WERI-Rb-1 (cell line): Measurements from ENCODE around the gene PIK3C2B.

Experiments
- DNase-seq: peaks from one replicate; pipeline ENCODE4 v3.0.0-alpha.2; 2020
- H3K27ac ChIP-seq: fragments of 250-450 bp; sonication (Bioruptor Pico); 2 replicates; pipeline ENCODE4 v1.5.1; 2020; ENCODE audit warnings: mild to moderate bottlenecking, moderate library complexity
- H3K27me3 ChIP-seq: fragments of 250-450 bp; sonication (Bioruptor Pico); 2 replicates; pipeline ENCODE4 v1.5.1; 2021; ENCODE audit warnings: mild to moderate bottlenecking, low read depth, moderate library complexity; ENCODE audit not compliant: insufficient read depth, severe bottlenecking
- H3K36me3 ChIP-seq: fragments of 250-450 bp; sonication (Bioruptor Pico); 2 replicates; pipeline ENCODE4 v1.5.1; 2020; ENCODE audit warnings: mild to moderate bottlenecking, moderate library complexity
- H3K4me3 ChIP-seq: 2 replicates; pipeline ENCODE4 v1.5.1; 2011; ENCODE audit warnings: low read depth, mild to moderate bottlenecking, control low read depth, low read length
- H3K9me3 ChIP-seq: fragments of 250-450 bp; sonication (Bioruptor Pico); 2 replicates; pipeline ENCODE4 v1.5.1; 2021; ENCODE audit warnings: mild to moderate bottlenecking, moderate library complexity; ENCODE audit not compliant: severe bottlenecking
- TF ChIP-seq, protein P1 (sequence below): IDR thresholded peaks from 2 replicates; pipeline ENCODE4 v1.5.1; 2011; ENCODE audit warnings: low read depth, mild to moderate bottlenecking, control low read depth, inconsistent platforms, low read length

The PIK3C2B gene

DNA sequence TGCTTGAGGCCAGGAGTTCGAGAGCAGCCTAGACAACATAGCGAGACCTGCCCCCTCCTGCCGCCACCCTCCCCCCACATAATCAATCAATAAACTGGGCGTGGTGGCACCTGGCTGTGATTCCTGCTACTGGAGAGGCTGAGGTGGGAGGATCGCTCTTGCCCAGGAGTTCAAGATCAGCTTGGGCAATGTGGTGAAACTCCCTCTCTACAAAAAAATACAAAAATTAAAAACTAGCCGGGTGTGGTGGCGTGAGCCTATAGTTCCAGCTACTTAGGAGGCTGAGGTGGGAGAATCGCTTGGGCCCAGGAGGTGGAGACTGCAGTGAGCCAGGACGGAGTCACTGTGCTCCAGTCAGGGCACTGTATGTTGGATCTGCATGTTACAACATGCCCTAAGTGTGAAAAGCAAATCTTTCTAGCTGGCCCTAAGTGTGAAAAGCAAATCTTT, 14.6 kb upstream of the PIK3C2B start:
- H3K36me3 ChIP-seq: no peaks in the 10 kb centered on the region
- no peak overlapping the region for H3K4me3 ChIP-seq
- no peak overlapping the region for H3K27ac ChIP-seq
- TF ChIP-seq, protein P1, sequence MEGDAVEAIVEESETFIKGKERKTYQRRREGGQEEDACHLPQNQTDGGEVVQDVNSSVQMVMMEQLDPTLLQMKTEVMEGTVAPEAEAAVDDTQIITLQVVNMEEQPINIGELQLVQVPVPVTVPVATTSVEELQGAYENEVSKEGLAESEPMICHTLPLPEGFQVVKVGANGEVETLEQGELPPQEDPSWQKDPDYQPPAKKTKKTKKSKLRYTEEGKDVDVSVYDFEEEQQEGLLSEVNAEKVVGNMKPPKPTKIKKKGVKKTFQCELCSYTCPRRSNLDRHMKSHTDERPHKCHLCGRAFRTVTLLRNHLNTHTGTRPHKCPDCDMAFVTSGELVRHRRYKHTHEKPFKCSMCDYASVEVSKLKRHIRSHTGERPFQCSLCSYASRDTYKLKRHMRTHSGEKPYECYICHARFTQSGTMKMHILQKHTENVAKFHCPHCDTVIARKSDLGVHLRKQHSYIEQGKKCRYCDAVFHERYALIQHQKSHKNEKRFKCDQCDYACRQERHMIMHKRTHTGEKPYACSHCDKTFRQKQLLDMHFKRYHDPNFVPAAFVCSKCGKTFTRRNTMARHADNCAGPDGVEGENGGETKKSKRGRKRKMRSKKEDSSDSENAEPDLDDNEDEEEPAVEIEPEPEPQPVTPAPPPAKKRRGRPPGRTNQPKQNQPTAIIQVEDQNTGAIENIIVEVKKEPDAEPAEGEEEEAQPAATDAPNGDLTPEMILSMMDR: no peak
- DNase-seq: no peak
- H3K9me3 ChIP-seq: peaks cover 7% of the 10 kb centered on the region
- no peaks in the 10 kb centered on the region for H3K27me3 ChIP-seq

DNA sequence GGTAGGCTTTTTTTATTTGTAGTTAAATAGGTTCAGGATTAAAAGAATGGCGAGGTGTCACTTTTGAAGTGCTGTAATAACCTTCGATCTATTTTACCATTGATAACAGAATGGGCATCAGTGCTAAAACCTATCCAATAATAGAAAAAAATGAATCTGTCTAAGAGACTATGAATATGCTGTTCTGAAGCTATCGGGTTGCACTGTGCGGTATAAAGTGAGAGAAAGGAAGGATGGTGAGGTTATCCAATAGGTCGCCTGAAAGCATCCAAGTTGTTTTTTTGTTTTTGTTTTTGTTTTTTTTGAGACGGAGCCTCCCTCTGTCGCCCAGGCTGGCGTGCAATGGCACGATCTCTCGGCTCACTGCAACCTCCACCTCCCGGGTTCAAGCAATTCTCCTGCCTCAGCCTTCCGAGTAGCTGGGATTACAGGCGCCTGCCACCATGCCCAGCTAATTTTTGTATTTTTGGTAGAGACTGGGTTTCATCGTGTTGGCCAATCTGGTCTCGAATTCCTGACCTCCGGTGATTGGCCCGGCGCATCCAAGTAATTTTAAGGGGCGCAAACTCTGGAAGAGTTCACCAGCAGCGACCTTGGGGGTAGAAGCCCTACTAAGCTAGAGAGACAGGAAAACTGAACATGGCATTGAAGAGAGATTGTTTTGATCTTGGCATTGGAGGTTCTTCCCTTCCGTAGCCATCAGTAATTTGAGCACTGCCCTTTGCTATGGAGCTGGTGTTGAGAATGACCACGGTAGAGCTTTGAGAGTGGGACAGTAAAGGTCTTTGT, 12.9 kb upstream of the PIK3C2B start:
- DNase-seq: peak; percentile 73
- TF ChIP-seq, protein P1: no peak
- Histone ChIP-seq H3K9me3 (peaks cover 7% of the 10 kb centered on the region), H3K27me3 (no peaks in the 10 kb centered on the region), H3K4me3 (peak overlapping the region; percentile 96), H3K36me3 (no peaks in the 10 kb centered on the region), H3K27ac (peak overlapping the region; percentile 87)

DNA sequence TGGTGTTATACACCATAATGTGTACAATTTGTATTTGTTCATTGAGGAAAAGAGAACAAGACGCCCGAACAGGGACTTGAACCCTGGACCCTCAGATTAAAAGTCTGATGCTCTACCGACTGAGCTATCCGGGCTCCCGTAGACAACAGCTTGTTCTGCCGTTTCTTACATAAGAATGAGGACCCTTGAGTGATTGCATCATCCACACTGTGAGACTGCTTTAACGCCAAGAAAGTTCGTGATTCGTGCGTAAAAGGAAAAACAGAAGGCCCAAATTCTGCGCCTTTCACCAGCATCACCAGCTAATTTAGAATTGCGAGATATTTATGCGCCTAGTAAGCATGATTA, 12.3 kb upstream of the PIK3C2B start:
- TF ChIP-seq, protein P1: no peak
- H3K27me3 ChIP-seq: no peaks in the 10 kb centered on the region
- H3K36me3 ChIP-seq: no peaks in the 10 kb centered on the region
- peaks cover 5% of the 10 kb centered on the region for H3K9me3 ChIP-seq
- peak overlapping the region; percentile 87 for H3K27ac ChIP-seq
- DNase-seq: peak; percentile 96
- H3K4me3 ChIP-seq: peak overlapping the region; percentile 96

DNA sequence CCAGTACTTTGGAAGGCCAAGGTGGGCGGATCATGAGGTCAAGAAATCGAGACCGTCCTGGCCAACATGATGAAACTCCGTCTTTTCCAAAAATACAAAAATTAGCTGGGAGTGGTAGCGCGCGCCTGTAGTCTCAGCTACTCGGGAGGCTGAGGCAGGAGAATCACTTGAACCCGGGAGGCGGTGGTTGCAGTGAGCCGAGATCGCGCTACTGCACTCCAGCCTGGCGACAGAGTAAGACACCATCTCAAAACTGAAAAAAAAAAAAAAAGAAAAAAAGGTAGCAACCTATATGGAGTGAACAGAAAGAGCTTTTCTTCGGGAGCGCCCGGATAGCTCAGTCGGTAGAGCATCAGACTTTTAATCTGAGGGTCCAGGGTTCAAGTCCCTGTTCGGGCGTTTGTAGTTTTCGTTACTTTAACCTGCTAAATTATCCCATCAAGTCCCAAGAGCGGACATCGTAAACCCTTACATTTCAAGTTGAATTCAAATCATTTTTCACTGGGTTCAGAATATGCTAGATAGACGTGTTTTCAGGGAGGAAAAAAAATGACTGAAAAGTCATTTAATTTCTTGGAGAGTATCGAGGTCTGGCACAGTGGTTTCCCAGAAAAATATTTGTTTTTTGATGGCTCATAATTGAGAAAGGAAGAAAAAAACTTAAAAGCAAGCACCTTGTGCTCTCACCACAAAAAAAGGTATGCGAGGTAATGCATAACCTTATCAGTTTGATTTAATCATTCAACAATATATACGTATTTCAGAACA, 11.8 kb upstream of the PIK3C2B start:
- TF ChIP-seq, protein P1: no peak
- H3K27me3 ChIP-seq: no peaks in the 10 kb centered on the region
- H3K27ac ChIP-seq: peak overlapping the region; percentile 87
- peak; percentile 93 for DNase-seq
- no peaks in the 10 kb centered on the region for H3K36me3 ChIP-seq
- peak overlapping the region; percentile 96 for H3K4me3 ChIP-seq
- peaks cover 5% of the 10 kb centered on the region for H3K9me3 ChIP-seq

DNA sequence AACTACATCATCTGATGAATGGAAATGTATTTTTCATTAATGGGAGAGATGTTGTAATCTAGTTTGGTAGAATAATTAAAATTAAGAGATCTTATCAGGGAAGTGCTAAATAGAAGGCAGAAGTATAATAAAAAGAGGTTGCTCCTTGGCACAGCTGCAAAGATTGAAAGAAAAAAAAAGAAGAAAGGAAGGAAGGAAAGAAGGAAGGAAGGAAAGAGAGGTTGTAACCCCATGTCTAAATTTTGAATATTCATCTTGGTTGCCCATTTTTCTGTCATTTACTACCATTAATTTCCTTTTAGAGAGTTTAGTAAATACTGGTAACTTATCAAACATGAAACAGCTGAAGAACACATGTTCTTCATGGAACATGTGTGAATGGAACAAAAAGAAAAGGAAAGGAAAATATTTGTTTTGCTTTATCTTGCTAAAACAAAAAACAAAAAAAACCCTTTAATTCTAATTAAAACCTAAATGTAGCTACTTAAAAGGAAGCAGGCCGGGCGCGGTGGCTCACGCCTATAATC, 11.1 kb upstream of the PIK3C2B start:
- no peak for DNase-seq
- no peaks in the 10 kb centered on the region for H3K36me3 ChIP-seq
- H3K9me3 ChIP-seq: peaks cover 2% of the 10 kb centered on the region
- no peaks in the 10 kb centered on the region for H3K27me3 ChIP-seq
- H3K27ac ChIP-seq: peak overlapping the region; percentile 87
- H3K4me3 ChIP-seq: peak overlapping the region; percentile 96
- TF ChIP-seq, protein P1: no peak
